ENCODE data around the gene EMP1.

The EMP1 gene

DNA sequence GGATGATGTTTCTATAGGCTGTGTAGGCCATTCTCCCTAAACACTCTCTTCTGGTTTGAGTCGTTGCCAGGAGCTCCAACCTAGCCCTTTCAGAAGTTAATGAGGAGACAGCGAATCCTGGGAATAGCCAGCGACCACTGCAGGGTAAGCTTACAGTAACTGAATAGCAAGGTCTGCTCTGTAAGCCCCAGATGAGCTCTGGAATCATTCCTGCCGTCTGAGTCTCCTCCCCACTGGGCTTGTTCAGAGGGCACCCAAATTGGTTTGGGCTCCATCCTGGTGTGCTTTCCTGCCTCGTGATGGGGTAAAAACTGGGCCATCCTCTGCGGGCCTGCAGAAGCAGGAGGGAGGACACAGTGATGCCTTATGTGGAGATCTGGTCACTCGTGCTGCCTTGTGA is 43.3 kb upstream of the EMP1 start:
- no peak overlapping the region for H3K4me3 ChIP-seq (replicated peaks; ENCODE audit: low read depth, low read length)
- TF ChIP-seq CTCF (IDR thresholded peaks at IDR 0.05; ENCODE audit: low read depth, low read length, missing control alignments) = no peak
- DNase-seq (ENCODE audit: extremely low read depth, low read depth) = no peak

DNA sequence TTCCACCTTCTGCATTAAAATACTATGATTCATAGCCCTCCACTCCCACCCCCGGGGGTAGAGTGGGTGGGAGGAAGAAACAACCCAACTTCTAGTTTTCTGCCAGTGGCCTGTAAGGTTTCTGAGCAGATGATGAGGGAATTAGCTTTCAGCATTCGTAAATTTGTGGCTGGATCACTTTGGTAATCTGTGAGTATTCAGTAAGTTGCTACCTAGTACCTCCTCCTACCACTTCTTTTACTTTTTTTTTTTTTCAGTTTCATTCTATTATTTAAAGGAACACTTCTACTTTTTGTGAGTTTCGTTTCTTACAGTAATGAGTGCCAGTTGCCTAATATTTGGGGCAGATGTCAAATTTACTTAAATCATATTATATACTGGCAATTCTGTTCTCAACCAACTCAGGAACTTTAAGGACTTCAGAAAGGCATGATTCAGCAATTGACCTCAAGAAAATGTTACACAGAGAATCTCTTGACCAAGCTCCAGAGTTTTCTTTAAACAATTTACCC is 42.4 kb upstream of the EMP1 start:
- no peak overlapping the region for H3K4me3 ChIP-seq (replicated peaks; ENCODE audit: low read depth, low read length)
- DNase-seq (ENCODE audit: extremely low read depth, low read depth) = no peak
- no peak for TF ChIP-seq CTCF (IDR thresholded peaks at IDR 0.05; ENCODE audit: low read depth, low read length, missing control alignments)

- no peak for TF ChIP-seq CTCF (IDR thresholded peaks at IDR 0.05; ENCODE audit: low read depth, low read length, missing control alignments)
- no peak overlapping the region for H3K4me3 ChIP-seq (replicated peaks; ENCODE audit: low read depth, low read length)
- DNase-seq (ENCODE audit: extremely low read depth, low read depth) = no peak
These were observed 41.7 kb upstream of the EMP1 start for GRCh38 chr12:13154831-13155230.

GRCh38 chr12:13156277-13156676 is 40.2 kb upstream of the EMP1 start:
- H3K4me3 ChIP-seq (replicated peaks; ENCODE audit: low read depth, low read length) = no peak overlapping the region
- no peak for TF ChIP-seq CTCF (IDR thresholded peaks at IDR 0.05; ENCODE audit: low read depth, low read length, missing control alignments)
- no peak for DNase-seq (ENCODE audit: extremely low read depth, low read depth)

- DNase-seq (ENCODE audit: extremely low read depth, low read depth) = no peak
- no peak overlapping the region for H3K4me3 ChIP-seq (replicated peaks; ENCODE audit: low read depth, low read length)
- peak; percentile 11 for TF ChIP-seq CTCF (IDR thresholded peaks at IDR 0.05; ENCODE audit: low read depth, low read length, missing control alignments)
These were observed 35.4 kb upstream of the EMP1 start for GRCh38 chr12:13161172-13161571.

- H3K4me3 ChIP-seq (replicated peaks; ENCODE audit: low read depth, low read length) = no peak overlapping the region
- no peak for TF ChIP-seq CTCF (IDR thresholded peaks at IDR 0.05; ENCODE audit: low read depth, low read length, missing control alignments)
- no peak for DNase-seq (ENCODE audit: extremely low read depth, low read depth)
These were observed 33.6 kb upstream of the EMP1 start for GRCh38 chr12:13162904-13163303.
